ENCODE data around the gene TTC16. TPM values are rescaled to one million over a fixed set of nuclear protein-coding genes. Genes with fewer than 3 reads are reported as not detected.

The TTC16 gene
- total RNA-seq (under 1 TPM in 1 of 2 donors, not detected in 1; 0.08 TPM), polyA plus RNA-seq (under 1 TPM in 1 of 2 donors, not detected in 1; 0.02 TPM)

GRCh38 chr9:127715470-127716337, at the start of gene TTC16, which contains the start of gene PTRH1:
Gene TTC16 (plus strand): TSS chr9:127716079. CDS start chr9:127716146, 67 bp downstream.
Gene PTRH1 (minus strand): TSS chr9:127715663. CDS start chr9:127715639, 24 bp downstream.
- Histone ChIP-seq H3K4me1 (ENCODE audit: control insufficient read depth in 4 of 4, insufficient read depth in 4 of 4, low read length in 3 of 4) (peaks cover 4 to 12% (median 8%) of the 10 kb centered on the region in 4 donors), H3K36me3 (ENCODE audit: control insufficient read depth in 4 of 4, insufficient read depth in 3 of 4, low read depth in 1 of 4, low read length in 3 of 4) (no peaks in the 10 kb centered on the region), H3K9ac (ENCODE audit: low read depth in 1 of 2, low read length in 2 of 2) (peak within 1 kb of the TSS; percentile 1 to 16), H3K4me3 (ENCODE audit: low read depth in 1 of 3, low read length in 3 of 3) (peak within 1 kb of the TSS; percentile 71 to 86 (median 78)), H3K27me3 (ENCODE audit: control insufficient read depth in 4 of 4, insufficient read depth in 4 of 4, low read length in 3 of 4) (no peaks in the 10 kb centered on the region), H3K9me3 (ENCODE audit: control insufficient read depth in 4 of 4, low read length in 3 of 4) (no peaks in the 10 kb centered on the region), H3K27ac (ENCODE audit: low read depth in 1 of 2, low read length in 2 of 2) (peak within 1 kb of the TSS; percentile 71 to 72)
- peak in 1 of 2 donors; percentile 79 for TF ChIP-seq GABPA (IDR thresholded peaks at IDR 0.05 in 1 of 2, conservative IDR thresholded peaks at IDR 0.05 in 1 of 2)
- TF ChIP-seq SP1 (IDR thresholded peaks at IDR 0.05): peak; percentile 76
- no peak for TF ChIP-seq HNF4G (IDR thresholded peaks at IDR 0.05)
- no peak for TF ChIP-seq NR2F2 (IDR thresholded peaks at IDR 0.05)
- peak; percentile 14 for TF ChIP-seq REST (IDR thresholded peaks at IDR 0.05)
- peak; percentile 100 for TF ChIP-seq YY1 (IDR thresholded peaks at IDR 0.05)
- DNase-seq (ENCODE audit: low spot score): peak; percentile 98
- 8% methylated on average over 65 of the region's 65 CpGs for WGBS

- Histone ChIP-seq H3K36me3 (ENCODE audit: control insufficient read depth in 4 of 4, insufficient read depth in 3 of 4, low read depth in 1 of 4, low read length in 3 of 4) (peaks cover 0 to 2% (median under 1%) of the 10 kb centered on the region in 4 donors), H3K27ac (ENCODE audit: low read depth in 1 of 2, low read length in 2 of 2) (no peak overlapping the region), H3K9ac (ENCODE audit: low read depth in 1 of 2, low read length in 2 of 2) (no peak overlapping the region), H3K27me3 (ENCODE audit: control insufficient read depth in 4 of 4, insufficient read depth in 4 of 4, low read length in 3 of 4) (no peaks in the 10 kb centered on the region), H3K4me3 (ENCODE audit: low read depth in 1 of 3, low read length in 3 of 3) (no peak overlapping the region), H3K9me3 (ENCODE audit: control insufficient read depth in 4 of 4, low read length in 3 of 4) (no peaks in the 10 kb centered on the region), H3K4me1 (ENCODE audit: control insufficient read depth in 4 of 4, insufficient read depth in 4 of 4, low read length in 3 of 4) (no peaks in the 10 kb centered on the region)
- WGBS: 81% methylated on average over 3 of the region's 3 CpGs
- no peak for DNase-seq (ENCODE audit: low spot score)
- TF ChIP-seq TAF1 (conservative IDR thresholded peaks at IDR 0.05) (no peak), SP1 (IDR thresholded peaks at IDR 0.05) (no peak), ZBTB33 (IDR thresholded peaks at IDR 0.05) (no peak), HNF4A (conservative IDR thresholded peaks at IDR 0.05) (no peak), FOXA1 (IDR thresholded peaks at IDR 0.05) (no peak), HNF4G (IDR thresholded peaks at IDR 0.05) (no peak), ATF3 (IDR thresholded peaks at IDR 0.05) (no peak), MAX (IDR thresholded peaks at IDR 0.05) (no peak), FOXA2 (IDR thresholded peaks at IDR 0.05) (no peak), CTCF (IDR thresholded peaks at IDR 0.05; ENCODE audit: low read depth, low read length, missing input control) (no peak), RXRA (IDR thresholded peaks at IDR 0.05) (no peak), EGR1 (IDR thresholded peaks at IDR 0.05; ENCODE audit: low read depth in 2 of 2) (no peak), GABPA (IDR thresholded peaks at IDR 0.05 in 1 of 2, conservative IDR thresholded peaks at IDR 0.05 in 1 of 2) (no peak)
Observed at GRCh38 chr9:127667127-127667844, 48.6 kb upstream of the TTC16 start.
